ENCODE data around the gene ADAM8. TPM values are rescaled to one million over a fixed set of nuclear protein-coding genes. Genes with fewer than 3 reads are reported as not detected.
"Not testable (repeated sequence)": the region's sequence is repeated elsewhere in the genome, so short reads cannot be mapped to it uniquely, and the experiment has no call there.

The ADAM8 gene
- total RNA-seq, 1 donor from 2014 or later = 1.5 TPM

GRCh38 chr10:133235265-133235855 is 41.3 kb downstream of the ADAM8 start:
- Mint-ChIP-seq H3K4me3 (ENCODE audit: unreplicated experiment) (no peak overlapping the region), H3K9me3 (ENCODE audit: unreplicated experiment) (no peaks in the 10 kb centered on the region), H3K27ac (ENCODE audit: unreplicated experiment) (no peak overlapping the region), H3K36me3 (ENCODE audit: low read depth, unreplicated experiment) (peaks cover 3% of the 10 kb centered on the region), H3K27me3 (ENCODE audit: unreplicated experiment) (peaks cover 22% of the 10 kb centered on the region), H3K4me1 (ENCODE audit: unreplicated experiment) (no peaks in the 10 kb centered on the region)
- no peak for DNase-seq (ENCODE audit: low spot score)
- no peak for TF ChIP-seq CTCF (IDR thresholded peaks at IDR 0.05; ENCODE audit: unreplicated experiment)

GRCh38 chr10:133234796-133235195 is 41.9 kb downstream of the ADAM8 start:
- not testable (repeated sequence) for DNase-seq (ENCODE audit: low spot score); H3K4me3 Mint-ChIP-seq (ENCODE audit: unreplicated experiment); H3K4me1 Mint-ChIP-seq (ENCODE audit: unreplicated experiment); H3K27ac Mint-ChIP-seq (ENCODE audit: unreplicated experiment); H3K36me3 Mint-ChIP-seq (ENCODE audit: low read depth, unreplicated experiment); H3K9me3 Mint-ChIP-seq (ENCODE audit: unreplicated experiment)
- H3K27me3 Mint-ChIP-seq (ENCODE audit: unreplicated experiment) = peaks cover 22% of the 10 kb centered on the region

- no peak for DNase-seq (ENCODE audit: low spot score)
- peaks cover 5% of the 10 kb centered on the region for H3K4me1 Mint-ChIP-seq (ENCODE audit: unreplicated experiment)
- TF ChIP-seq CTCF (IDR thresholded peaks at IDR 0.05; ENCODE audit: unreplicated experiment) = no peak
- peaks cover 4% of the 10 kb centered on the region for H3K36me3 Mint-ChIP-seq (ENCODE audit: low read depth, unreplicated experiment)
- no peak overlapping the region for H3K27ac Mint-ChIP-seq (ENCODE audit: unreplicated experiment)
- H3K27me3 Mint-ChIP-seq (ENCODE audit: unreplicated experiment) = peaks cover 27% of the 10 kb centered on the region
- no peaks in the 10 kb centered on the region for H3K9me3 Mint-ChIP-seq (ENCODE audit: unreplicated experiment)
- H3K4me3 Mint-ChIP-seq (ENCODE audit: unreplicated experiment) = no peak overlapping the region
Observed at GRCh38 chr10:133231946-133232574, 44.6 kb downstream of the ADAM8 start.

- no peak overlapping the region for H3K4me3 Mint-ChIP-seq (ENCODE audit: unreplicated experiment)
Observed at GRCh38 chr10:133231244-133231945, 45.3 kb downstream of the ADAM8 start.

More at GRCh38 chr10:133231244-133231945, 45.3 kb downstream of the ADAM8 start:
- no peak for DNase-seq (ENCODE audit: low spot score)
- no peak for TF ChIP-seq CTCF (IDR thresholded peaks at IDR 0.05; ENCODE audit: unreplicated experiment)
- peaks cover 30% of the 10 kb centered on the region for H3K27me3 Mint-ChIP-seq (ENCODE audit: unreplicated experiment)
- H3K27ac Mint-ChIP-seq (ENCODE audit: unreplicated experiment) = no peak overlapping the region
- H3K9me3 Mint-ChIP-seq (ENCODE audit: unreplicated experiment) = no peaks in the 10 kb centered on the region
- H3K4me1 Mint-ChIP-seq (ENCODE audit: unreplicated experiment) = peaks cover 5% of the 10 kb centered on the region
- peaks cover 4% of the 10 kb centered on the region for H3K36me3 Mint-ChIP-seq (ENCODE audit: low read depth, unreplicated experiment)

Measured in endothelial cell (in vitro differentiated cells).